ENCODE results near the gene KIF16B.

Gene KIF16B

DNA sequence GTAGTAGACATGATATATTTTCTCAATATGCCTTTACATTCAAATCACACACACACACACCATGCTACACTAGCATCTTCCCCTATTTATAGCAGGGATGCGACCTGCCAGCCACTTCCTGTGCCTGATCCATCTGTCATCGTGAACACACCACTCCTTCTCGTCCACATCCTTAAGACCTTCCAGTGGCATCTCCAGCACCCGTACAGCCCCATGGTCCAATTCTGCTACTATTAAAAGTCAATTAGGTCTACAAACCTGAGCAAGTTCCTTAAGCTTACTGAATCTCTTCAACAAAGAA is 54.5 kb downstream of the KIF16B start:
- DNase-seq: no peak

DNA sequence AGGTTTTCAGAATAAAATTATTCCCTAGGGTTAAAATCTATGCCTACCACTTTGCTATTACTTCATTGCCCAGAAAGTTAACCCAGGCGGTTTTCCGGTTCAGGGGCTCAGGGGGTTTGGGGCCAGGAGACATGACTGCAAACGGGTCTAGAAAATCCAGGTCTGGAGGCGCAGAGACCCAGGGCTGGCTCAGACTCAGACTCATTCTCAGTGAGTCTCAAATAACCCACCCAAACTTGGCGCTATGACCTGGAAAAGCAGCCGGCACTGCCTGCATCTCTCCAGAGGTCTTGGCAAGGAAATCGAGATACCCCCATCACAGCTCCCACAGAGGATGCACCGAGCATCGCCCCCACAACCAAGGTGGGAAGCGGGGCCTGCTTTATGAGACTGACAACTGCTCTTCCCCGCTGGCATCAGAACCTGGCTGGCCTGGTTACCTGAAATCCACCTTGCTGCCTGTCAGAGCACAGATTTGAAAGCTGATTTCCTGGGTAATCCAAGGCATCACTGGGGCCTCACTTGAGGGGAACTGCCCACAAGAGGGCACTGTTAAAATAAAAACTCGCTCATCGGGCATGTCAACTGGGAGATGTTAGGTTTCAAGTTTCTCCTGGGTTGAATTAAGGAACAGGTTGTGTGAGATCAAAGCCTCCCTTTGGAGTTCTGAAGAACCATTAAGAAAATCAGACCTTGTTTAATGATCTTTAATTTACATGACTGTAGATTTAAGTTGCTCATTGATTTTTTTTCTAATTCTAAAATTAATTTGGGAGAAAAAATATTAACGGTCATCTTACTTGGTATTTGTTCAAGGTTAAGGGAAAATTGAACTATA is 55.1 kb downstream of the KIF16B start:
- DNase-seq: peak; percentile 18

DNA sequence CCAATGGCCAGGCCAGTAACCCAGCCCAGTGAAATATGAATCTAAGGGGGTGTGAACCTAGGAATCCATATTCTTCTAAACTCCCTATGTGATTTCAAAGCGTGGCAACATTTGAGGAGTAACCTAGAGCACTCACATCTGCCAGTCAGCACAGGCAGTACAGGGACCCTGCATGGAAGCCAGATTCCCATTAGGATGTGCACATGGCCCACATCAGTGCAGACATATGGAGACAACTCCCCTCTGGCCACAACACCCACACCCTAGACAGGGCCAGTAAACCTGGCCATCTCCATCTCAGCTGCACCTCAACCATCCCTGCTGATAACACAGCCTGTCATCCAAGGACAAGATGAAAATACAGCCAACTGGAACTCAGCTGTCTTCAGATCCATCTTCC is 56.5 kb downstream of the KIF16B start:
- DNase-seq: no peak

DNA sequence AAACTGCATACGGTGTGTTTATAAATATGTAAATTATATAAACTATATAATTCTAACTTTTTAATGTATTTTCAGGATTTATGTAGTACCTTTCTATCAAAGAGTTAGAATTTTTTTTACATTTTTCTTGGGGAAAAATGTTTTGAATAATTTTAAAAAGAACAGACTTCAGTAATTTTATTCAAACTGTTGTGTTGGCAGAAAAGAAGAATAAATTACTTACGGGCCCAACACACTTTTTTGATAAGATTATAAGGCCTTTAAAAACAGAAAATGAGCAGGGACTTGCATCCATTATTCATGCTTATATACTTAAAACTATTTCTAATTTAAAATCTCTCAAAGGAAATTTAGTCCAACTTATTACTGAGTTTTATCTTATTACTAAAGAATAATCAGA is 58.2 kb downstream of the KIF16B start:
- DNase-seq: no peak

DNA sequence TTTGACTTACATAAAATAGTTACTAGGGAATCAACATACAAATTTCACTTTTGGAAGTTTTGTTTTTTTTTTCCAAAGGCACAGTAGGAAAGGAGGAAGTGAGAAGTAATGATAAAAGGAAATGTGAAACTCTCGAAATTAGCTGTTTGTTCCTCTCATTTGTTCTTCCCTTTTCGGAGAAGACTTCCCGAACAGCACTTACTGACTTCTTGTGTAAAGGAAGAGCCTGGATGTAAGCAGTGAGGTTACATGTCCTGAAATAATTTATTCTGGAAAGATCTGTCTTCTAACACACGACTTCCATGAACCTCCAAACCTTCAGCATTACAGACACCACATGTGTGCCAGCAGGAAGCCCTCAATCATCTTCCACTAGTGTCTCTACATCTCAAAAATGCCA is 59.1 kb downstream of the KIF16B start:
- no peak for DNase-seq

DNA sequence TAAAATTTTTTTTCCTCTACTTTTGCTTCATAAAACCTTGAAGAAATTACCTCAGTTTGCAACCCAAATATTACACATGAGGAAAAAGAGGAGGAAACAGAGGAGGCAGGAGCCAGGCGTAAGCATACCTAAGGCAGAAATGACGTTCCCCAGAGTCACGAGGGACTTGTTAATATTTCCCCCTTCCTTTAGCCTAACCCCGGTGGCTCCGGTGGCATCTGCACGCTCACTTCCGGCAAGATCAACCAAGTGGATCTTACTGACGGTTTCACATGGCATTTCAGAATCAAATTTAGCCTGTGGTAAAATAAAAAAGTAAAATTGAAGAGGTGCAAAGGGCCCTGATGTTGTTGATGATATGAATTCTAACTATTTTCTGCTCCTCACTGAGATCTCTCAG is 67.4 kb downstream of the KIF16B start:
- no peak for DNase-seq

DNA sequence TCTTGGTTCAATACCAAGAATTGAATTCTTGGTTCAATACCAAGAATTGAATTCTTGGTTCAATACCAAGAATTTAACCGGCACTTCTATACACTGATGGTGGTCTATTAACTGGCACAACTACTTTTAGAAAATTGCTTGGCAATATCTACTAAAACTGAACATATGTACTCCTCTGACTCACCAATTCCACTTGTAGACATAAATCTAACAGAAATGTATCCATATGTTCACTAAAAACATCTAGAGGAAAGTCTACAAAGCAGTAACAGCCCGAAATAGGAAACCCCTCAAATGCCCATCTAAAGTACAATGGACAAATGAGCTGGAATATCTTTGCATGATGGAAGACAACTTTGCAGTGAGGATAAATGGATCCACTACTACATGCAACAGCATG is 71.9 kb downstream of the KIF16B start:
- DNase-seq: peak; percentile 44

DNA sequence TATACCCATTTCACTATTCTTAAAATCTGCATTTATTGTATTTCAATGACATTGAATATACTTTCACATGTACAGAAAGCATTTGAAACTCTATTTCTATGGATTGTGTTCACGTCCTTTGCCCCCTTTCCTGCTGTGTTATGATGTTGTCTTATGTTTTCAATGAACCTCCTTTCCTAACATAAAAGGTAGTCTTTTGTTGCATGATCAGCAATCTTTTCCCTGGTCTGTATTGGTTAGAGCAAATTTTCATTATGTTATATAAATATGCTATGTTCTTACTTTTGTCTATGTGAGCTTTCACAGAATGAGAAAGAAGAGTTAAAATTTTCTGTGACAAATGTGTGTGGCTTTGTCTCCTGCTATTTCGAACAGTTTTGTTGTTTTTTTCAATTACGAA is 73.1 kb downstream of the KIF16B start:
- no peak for DNase-seq

DNA sequence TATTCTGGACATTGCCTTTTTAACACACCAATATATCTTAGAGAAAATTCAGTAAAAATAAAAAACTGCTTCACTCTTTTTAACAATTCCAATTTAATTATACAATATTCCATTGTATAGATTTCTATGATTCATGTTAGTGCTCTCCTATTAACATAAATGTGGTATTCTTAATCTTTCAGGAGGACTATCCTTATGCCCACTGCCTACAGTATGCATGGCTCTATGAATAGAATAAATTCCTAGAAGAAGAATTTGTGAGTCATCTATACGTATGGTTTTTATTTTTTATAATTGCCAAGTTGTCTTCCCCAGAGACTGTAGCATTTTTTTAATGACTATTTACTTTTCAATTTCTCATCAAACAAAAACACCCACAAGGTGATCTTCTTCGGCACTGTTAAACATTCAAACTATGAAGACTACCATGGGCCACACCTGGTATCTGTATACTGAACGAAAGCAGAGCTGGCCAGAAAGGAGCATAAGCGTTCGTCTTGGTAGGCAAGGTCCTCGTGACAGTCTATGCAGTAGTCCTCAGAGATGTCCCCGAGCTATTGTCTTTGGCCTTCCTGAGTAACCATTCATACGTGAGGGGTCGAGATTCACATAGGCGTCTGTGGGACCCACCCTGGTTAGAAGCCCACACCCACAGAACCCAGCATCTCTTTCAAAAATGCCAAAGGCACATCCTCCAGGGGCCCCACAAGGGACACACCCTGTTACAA is 74.6 kb downstream of the KIF16B start:
- no peak for DNase-seq

DNA sequence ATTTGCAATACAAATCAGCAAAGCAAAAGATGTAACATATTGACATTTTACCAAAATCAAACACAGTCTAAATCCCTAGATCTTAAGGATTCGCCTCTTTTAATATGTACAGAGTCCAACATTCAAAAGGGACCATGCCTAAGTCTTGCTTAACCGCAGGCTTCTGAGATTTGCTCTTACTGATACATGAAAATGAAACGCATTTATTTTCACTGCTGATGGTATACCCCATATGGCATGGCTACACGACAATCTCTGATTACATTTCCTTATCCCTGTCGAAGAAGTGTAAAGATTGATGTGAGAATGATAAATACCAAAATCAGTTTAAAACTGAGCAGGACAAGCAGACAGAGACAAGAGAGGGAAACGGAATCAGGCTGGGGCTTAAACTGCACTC is 75.4 kb downstream of the KIF16B start:
- no peak for DNase-seq

DNA sequence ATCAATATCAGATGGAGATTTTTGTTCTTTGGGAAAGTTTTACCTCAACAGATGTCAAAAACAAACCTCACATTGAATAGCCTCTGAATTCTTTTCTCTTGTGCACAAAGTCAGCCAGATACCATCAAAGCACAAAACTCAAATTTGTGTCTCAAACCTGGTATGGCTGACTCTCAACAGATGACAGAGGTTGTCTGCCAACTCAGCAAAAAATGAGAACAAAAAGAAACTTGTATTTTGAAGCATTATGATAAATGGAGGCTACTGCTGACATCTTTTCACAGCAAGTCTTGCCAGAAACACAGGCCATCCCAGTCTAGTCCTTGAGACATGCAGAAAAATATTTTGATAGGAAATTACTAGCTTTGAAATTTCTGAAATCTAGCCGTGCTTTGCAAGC is 79.8 kb downstream of the KIF16B start:
- DNase-seq: no peak

DNA sequence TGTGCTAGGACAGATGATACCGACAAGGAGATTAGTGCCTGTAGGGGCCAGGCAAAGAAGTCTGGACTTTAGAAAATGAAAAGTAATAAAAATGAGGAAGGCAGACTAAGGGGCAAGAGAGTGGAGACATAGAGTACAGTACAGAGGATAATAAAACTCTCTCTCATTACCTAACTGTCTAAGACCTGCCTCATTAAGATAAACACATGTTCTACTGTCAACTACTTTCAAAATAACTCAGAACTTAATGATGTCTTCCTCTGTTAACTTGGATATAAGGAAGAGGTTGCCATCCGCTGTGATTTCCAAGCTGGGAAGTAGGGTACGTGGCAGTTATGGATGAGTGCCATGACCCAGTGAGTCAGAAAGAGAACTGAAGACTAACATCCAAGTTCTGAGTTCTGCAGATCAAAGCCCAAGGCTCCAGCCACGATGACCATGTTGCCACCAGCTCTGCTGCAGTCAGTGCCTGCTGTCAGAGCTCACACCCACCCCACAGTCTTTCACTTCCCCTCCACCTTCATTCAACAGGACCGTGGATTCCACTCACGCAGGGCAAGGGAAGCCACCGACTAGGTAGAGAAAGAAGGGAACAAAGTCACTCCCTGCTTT is 81.8 kb downstream of the KIF16B start:
- no peak for DNase-seq

DNA sequence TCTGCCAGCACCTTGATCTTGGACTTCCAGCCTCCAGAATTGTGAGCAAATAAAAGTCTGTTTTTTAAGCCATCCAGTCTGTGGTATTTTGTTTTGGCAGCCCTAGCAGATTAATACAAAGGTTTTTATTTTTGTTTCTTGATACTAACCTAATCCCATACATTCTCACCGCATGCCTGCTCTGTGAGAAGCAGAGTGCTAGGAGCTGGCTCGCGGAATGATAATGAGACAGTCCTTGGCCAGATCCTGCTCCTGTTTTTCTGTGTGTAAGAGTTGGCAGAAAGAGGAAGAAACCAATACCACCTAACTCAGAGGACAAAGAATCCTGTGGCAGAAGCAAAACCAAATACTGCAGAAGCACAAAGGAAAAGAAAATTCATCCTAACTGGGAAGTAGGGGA is 82.6 kb downstream of the KIF16B start:
- DNase-seq: no peak

DNA sequence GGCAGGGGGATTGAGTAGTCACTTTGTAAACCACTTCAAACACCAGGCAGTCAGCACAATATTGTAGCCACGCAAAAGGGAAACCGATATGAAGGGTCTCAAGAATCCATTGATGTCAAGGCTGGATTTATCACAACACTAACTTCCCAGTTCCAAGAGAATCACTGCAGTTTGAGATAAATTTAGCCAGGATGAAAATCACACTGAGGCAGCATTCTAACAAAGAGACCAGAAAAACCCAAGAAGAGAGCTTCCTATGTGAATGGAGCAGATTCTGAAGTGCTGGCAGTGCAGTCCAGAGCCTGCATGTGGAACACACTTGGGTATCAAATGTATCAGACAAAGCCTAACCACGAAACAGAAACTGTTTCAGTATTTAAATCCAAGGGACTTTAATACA is 84.6 kb downstream of the KIF16B start:
- no peak for DNase-seq

DNA sequence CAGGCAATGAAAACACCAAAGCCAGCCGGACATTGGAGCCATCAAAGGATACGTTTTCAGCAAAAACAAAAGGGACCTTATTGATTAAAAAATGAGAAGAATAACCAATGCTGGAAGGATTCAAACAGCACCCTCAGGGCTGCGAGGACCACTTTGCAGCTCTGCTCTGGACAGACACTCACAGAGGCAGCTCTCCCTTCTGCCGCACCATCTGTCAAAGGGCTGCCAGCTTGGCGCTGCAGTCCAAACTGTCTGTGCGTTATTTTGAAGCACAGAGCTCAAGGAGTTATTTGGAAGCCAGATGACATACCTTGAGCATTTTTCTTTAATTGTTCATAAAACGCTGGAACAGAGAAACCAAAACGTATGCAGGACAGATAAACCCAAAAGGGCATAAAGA is 85.2 kb downstream of the KIF16B start:
- peak; percentile 70 for DNase-seq

DNA sequence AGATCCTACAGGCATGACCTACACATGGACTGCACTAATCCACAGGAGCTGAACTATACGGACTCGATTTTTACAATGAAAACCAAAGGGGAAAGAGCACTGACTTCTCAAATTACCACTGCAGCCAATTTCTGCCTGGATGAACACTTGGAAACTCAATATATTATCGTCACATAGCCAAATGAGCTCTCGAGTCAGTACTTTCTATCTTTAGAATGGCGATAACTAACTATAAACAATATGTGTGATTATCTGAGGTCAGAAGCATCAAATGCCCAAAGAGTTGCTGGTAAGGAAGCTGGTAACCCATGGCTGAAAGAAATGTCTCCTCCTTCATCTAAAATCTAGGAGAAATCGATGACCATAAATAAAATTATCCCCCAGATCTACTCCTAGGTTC is 86.7 kb downstream of the KIF16B start:
- DNase-seq: no peak

DNA sequence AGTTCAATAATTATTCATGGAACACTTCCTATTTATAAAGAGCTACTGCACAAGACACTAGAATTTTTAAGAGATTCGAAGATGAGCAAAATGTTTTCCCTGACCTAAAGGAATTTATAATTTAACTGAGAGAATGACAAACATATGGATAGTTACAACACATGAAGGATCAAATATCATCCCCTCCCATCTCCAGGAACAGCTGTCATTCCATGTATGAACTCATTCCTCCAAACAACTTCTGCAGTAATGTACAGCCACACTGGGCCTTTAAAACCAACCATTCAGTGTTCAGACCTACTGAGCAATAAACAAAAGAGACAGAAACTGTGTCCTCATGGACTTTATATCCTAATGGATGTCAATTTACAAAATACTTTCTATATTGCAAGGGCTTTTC is 87.8 kb downstream of the KIF16B start:
- peak; percentile 59 for DNase-seq

DNA sequence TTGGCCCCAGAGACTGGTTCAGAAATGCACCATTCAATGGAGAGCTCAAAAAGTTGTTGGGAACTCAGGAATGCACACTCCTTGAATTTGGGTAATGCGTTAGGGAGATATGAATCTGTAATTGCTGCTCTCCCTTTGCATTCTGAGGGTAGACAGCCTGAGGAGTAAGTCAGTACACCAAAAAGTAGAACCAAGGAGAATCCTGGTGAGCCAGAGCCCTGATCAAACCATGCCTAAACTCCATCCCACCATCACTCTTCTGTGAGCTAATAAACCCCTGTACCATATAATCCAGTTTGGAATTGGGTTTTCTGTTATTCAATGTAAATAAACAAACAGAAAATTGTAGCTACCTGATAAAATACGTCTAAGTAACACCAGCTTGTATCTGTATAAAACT is 90.2 kb downstream of the KIF16B start:
- DNase-seq: no peak

DNA sequence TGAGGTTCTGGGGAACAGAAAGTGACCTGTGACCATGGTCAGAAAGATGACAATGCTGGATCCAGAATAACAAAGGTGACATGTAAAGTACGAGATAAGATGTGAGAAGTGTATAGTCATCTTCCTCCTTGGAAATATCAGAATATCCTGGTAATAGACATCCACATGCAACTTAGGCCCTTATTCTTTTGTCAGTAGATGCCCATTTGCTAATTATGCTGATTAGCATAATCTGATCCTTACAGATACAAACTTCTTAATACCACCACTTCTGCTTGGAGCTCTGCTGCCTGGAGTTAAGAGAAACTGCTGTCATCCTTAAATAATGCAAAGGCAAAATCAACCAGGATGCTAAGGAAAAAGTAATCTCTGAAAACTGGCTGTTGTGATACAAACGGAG is 91.3 kb downstream of the KIF16B start:
- no peak for DNase-seq

DNA sequence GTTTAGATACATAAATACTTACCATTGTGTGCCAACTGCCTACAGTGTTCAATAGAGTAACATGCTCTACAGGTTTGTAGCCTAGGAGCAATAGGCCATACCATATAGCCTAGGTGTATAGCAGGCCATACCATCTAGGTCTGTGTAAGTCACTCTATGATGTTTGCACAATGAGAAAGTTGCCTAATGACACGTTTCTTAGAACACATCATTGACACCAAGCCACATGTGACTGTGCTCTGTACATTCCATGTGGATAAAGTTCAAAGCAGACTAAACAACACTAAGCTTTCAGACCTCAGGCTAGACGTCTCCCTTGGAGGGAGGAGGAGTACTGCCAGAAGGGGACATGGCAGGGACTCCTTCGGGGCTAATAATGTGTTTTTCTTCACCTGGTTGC is 93.6 kb downstream of the KIF16B start:
- DNase-seq: no peak

DNA sequence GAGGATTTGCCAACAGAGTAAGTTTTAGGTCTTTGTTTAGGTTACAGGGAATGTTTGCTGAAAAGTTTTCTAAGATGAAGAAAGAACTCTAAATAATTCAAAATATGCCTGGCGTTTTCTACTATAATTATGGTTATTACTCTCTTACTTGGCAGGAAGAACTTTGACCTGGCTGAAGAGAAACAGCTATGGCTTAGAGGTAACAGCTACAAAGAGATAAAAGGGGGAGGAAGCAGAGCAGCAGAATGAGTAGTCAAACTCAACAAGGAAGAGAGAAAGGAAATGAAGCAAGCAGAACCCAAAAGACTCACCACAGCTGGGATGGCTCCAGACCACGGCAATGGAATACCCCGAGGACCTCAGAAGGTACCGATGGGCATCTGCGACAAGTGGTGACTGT is 95.6 kb downstream of the KIF16B start:
- no peak for DNase-seq

DNA sequence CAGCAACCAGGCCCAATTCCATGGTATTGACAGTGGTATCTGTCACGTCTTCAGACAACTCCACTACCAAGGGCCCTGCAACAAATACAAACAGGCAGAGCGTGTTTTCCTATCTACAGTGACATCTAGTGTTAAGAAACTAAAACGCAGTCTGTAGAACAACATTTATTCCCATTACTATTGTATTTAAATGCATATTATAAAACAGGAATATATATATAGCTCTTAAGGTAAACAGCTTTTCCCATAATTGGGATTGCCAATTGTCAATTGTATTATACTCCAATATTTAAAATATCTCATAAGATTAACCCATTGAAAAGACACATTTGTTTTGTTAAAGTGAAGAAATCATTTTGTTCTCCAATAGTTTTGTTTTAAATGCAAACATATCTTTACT is 97.2 kb downstream of the KIF16B start:
- DNase-seq: peak; percentile 57

DNA sequence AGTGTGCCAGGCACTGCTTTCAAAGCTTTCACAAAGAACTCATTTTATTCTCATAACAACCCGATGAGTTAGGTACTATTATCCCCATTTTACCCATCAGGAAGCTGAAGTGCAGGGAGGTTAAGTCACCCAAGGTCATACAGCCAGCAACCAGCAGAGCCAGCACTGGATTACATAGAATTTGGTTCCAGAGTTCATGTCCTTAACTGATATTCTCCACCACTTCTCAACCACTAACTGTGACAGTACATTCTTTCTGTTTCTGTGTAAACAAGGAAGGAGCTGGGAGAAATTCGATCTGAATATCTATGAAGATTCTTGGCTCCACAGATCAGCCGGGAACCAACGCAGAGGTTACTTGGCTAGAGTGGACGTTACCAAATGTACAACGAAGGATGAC is 98.0 kb downstream of the KIF16B start:
- no peak for DNase-seq

DNA sequence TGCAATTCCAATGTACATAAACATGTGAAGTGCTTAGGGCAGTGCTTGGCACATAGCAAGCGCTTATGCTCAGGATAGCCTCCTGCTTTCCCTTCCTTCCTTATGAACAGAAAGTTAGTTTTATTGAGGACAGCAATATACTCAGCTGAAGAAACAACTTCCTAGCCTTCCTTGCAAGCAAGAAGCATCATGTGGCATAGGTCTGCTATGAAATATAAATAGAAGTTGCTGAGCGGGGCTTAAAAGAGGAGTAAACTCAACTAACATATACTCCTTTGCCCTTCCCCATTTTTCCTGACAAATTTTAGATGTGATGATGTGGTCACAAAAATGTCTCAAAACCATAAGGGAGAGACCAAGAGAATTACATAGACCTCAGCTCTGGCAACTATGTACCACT is 98.9 kb downstream of the KIF16B start:
- DNase-seq: no peak
